ENCODE measurements around the gene AJAP1. TPM values are rescaled to one million over a fixed set of nuclear protein-coding genes. Genes with fewer than 3 reads are reported as not detected.

AJAP1 gene
- polyA plus RNA-seq, 1 donor from 2014 or later, result 7.9 TPM

DNA sequence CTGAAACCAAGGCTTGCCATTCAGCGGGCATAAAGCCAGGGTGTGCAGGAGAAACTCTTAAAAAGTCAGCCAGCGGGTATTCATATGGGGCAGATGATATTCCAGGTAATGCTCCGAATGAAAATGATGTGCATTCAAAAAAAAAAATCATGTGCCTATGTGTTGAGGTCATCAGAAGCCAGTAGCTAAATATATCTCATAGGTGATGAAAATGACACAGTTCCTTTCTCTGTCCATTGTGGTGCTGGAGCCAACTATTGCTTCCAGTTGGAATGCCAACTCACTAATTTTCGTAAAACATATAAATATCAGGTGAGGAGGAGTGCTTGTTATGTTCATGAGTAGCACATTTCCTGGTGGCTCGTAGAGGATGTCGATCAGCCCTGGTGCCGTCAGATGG is 23.2 kb downstream of the AJAP1 start:
- Histone ChIP-seq H3K4me3 (ENCODE audit: low read length) (no peak overlapping the region), H3K9me2 (ENCODE audit: insufficient read depth, low read length) (no peaks in the 10 kb centered on the region), H4K20me1 (ENCODE audit: insufficient read depth) (no peaks in the 10 kb centered on the region), H3K79me2 (replicated peaks; ENCODE audit: insufficient read depth, low read length) (no peaks in the 10 kb centered on the region), H3K9ac (ENCODE audit: low read length) (no peak overlapping the region), H3K4me2 (ENCODE audit: low read length) (no peak overlapping the region), H3K9me3 (ENCODE audit: low read length) (peaks cover 5% of the 10 kb centered on the region), H3F3A (ENCODE audit: insufficient read depth, low read length, poor library complexity, severe bottlenecking) (no peaks in the 10 kb centered on the region), H3K27me3 (ENCODE audit: insufficient read depth, low read depth, low read length) (no peaks in the 10 kb centered on the region), H2AFZ (ENCODE audit: low read depth, low read length) (no peak overlapping the region), H3K36me3 (ENCODE audit: insufficient read depth, low read length) (no peaks in the 10 kb centered on the region), H3K27ac (ENCODE audit: low read length) (no peak overlapping the region)
- TF ChIP-seq, protein P1, sequence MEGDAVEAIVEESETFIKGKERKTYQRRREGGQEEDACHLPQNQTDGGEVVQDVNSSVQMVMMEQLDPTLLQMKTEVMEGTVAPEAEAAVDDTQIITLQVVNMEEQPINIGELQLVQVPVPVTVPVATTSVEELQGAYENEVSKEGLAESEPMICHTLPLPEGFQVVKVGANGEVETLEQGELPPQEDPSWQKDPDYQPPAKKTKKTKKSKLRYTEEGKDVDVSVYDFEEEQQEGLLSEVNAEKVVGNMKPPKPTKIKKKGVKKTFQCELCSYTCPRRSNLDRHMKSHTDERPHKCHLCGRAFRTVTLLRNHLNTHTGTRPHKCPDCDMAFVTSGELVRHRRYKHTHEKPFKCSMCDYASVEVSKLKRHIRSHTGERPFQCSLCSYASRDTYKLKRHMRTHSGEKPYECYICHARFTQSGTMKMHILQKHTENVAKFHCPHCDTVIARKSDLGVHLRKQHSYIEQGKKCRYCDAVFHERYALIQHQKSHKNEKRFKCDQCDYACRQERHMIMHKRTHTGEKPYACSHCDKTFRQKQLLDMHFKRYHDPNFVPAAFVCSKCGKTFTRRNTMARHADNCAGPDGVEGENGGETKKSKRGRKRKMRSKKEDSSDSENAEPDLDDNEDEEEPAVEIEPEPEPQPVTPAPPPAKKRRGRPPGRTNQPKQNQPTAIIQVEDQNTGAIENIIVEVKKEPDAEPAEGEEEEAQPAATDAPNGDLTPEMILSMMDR (IDR thresholded peaks at IDR 0.05; ENCODE audit: poor library complexity, severe bottlenecking), result no peak

- Histone ChIP-seq H3K27me3 (ENCODE audit: insufficient read depth, low read depth, low read length) (no peaks in the 10 kb centered on the region), H3F3A (ENCODE audit: insufficient read depth, low read length, poor library complexity, severe bottlenecking) (no peaks in the 10 kb centered on the region), H2AFZ (ENCODE audit: low read depth, low read length) (no peak overlapping the region), H3K9me3 (ENCODE audit: low read length) (peaks cover 5% of the 10 kb centered on the region), H3K79me2 (replicated peaks; ENCODE audit: insufficient read depth, low read length) (no peaks in the 10 kb centered on the region), H3K4me2 (ENCODE audit: low read length) (no peak overlapping the region), H3K27ac (ENCODE audit: low read length) (no peak overlapping the region), H4K20me1 (ENCODE audit: insufficient read depth) (no peaks in the 10 kb centered on the region), H3K9ac (ENCODE audit: low read length) (no peak overlapping the region), H3K36me3 (ENCODE audit: insufficient read depth, low read length) (no peaks in the 10 kb centered on the region), H3K9me2 (ENCODE audit: insufficient read depth, low read length) (no peaks in the 10 kb centered on the region), H3K4me3 (ENCODE audit: low read length) (no peak overlapping the region)
- TF ChIP-seq, protein P2, sequence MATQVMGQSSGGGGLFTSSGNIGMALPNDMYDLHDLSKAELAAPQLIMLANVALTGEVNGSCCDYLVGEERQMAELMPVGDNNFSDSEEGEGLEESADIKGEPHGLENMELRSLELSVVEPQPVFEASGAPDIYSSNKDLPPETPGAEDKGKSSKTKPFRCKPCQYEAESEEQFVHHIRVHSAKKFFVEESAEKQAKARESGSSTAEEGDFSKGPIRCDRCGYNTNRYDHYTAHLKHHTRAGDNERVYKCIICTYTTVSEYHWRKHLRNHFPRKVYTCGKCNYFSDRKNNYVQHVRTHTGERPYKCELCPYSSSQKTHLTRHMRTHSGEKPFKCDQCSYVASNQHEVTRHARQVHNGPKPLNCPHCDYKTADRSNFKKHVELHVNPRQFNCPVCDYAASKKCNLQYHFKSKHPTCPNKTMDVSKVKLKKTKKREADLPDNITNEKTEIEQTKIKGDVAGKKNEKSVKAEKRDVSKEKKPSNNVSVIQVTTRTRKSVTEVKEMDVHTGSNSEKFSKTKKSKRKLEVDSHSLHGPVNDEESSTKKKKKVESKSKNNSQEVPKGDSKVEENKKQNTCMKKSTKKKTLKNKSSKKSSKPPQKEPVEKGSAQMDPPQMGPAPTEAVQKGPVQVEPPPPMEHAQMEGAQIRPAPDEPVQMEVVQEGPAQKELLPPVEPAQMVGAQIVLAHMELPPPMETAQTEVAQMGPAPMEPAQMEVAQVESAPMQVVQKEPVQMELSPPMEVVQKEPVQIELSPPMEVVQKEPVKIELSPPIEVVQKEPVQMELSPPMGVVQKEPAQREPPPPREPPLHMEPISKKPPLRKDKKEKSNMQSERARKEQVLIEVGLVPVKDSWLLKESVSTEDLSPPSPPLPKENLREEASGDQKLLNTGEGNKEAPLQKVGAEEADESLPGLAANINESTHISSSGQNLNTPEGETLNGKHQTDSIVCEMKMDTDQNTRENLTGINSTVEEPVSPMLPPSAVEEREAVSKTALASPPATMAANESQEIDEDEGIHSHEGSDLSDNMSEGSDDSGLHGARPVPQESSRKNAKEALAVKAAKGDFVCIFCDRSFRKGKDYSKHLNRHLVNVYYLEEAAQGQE (IDR thresholded peaks at IDR 0.05; ENCODE audit: borderline replicate concordance), result no peak
- no peak for TF ChIP-seq TAF1 (IDR thresholded peaks at IDR 0.05; ENCODE audit: low read depth)
- TF ChIP-seq SMC3 (conservative IDR thresholded peaks at IDR 0.05; ENCODE audit: poor library complexity), result no peak
- TF ChIP-seq EZH2 (IDR thresholded peaks at IDR 0.05; ENCODE audit: borderline replicate concordance, insufficient read depth, low read length, poor library complexity, severe bottlenecking), result no peak
- TF ChIP-seq, protein P1 (IDR thresholded peaks at IDR 0.05; ENCODE audit: poor library complexity, severe bottlenecking), result no peak
- no peak for TF ChIP-seq EP300 (conservative IDR thresholded peaks at IDR 0.05; ENCODE audit: poor library complexity, severe bottlenecking)
- TF ChIP-seq RAD21 (conservative IDR thresholded peaks at IDR 0.05), result no peak
- no peak for TF ChIP-seq POLR2AphosphoS5 (IDR thresholded peaks at IDR 0.05)
- no peak for TF ChIP-seq MXI1 (conservative IDR thresholded peaks at IDR 0.05; ENCODE audit: poor library complexity, severe bottlenecking)
Observed at GRCh38 chr1:4678066-4678717, 23.8 kb downstream of the AJAP1 start.

Data from neural cell (in vitro differentiated cells).